Thymus (tissue), 11 donors: ENCODE measurements around the gene PALD1. TPM values are rescaled to one million over a fixed set of nuclear protein-coding genes. Genes with fewer than 3 reads are reported as not detected.

Source experiments
- DNase-seq, 9 donors: peaks; one replicate each; pipeline ENCODE4 v3.0.0-alpha.2; 2013; ENCODE audit warnings: low spot score in 9 of 9, low read depth in 6 of 9, missing footprints in 1 of 9
- H3K27ac ChIP-seq, 2 donors: one replicate each; pipeline ENCODE4 v1.5.1; 2013; ENCODE audit warnings: control low read depth in 1 of 2, low read depth in 1 of 2, low read length in 1 of 2, mild to moderate bottlenecking in 1 of 2, moderate library complexity in 1 of 2
- H3K27me3 ChIP-seq, 2 donors: one replicate each; pipeline ENCODE4 v1.5.1; 2013; ENCODE audit warnings: low read length in 1 of 2; ENCODE audit not compliant: control insufficient read depth in 2 of 2, insufficient read depth in 1 of 2
- H3K36me3 ChIP-seq, 2 donors: one replicate each; pipeline ENCODE4 v1.5.1; 2013; ENCODE audit warnings: low read length in 1 of 2, mild to moderate bottlenecking in 1 of 2, moderate library complexity in 1 of 2; ENCODE audit not compliant: control insufficient read depth in 2 of 2, insufficient read depth in 2 of 2
- H3K4me1 ChIP-seq, 2 donors: one replicate each; pipeline ENCODE4 v1.5.1; 2013; ENCODE audit warnings: low read length in 2 of 2; ENCODE audit not compliant: control insufficient read depth in 2 of 2, insufficient read depth in 2 of 2
- H3K4me3 ChIP-seq, 2 donors: one replicate each; pipeline ENCODE4 v1.5.1; 2013; ENCODE audit warnings: low read length in 2 of 2, control low read depth in 1 of 2, mild to moderate bottlenecking in 1 of 2
- H3K9me3 ChIP-seq, 2 donors: one replicate each; pipeline ENCODE4 v1.5.1; 2013; ENCODE audit warnings: low read length in 1 of 2, mild to moderate bottlenecking in 1 of 2; ENCODE audit not compliant: control insufficient read depth in 2 of 2, insufficient read depth in 1 of 2
- WGBS: extraction: QIAGEN DNeasy Blood & Tissue Kit; methylation state at CpG from one replicate; pipeline ENCODE4 v1.1.7; 2013; 5-methylcytosine and 5-hydroxymethylcytosine counted together
- polyA plus RNA-seq: library from polyadenylated mRNA; stranded (reverse); fragments of 200-250 nt; gene quantifications from one replicate; pipeline ENCODE4 v1.2.3, GENCODE V29; 2013
- total RNA-seq: library from RNA; stranded (reverse); fragments of 120-200 nt; gene quantifications from one replicate; pipeline ENCODE4 v1.2.4, GENCODE V29; 2013
- donor health status: healthy.

Gene PALD1
- total and polyA plus RNA-seq, 2 donors: 7.3 to 10.3 TPM

- no peaks in the 10 kb centered on the region for H3K9me3 ChIP-seq
- no peaks in the 10 kb centered on the region for H3K27me3 ChIP-seq
- peaks cover 0 to 9% of the 10 kb centered on the region in 2 donors for H3K4me1 ChIP-seq
- no peaks in the 10 kb centered on the region for H3K36me3 ChIP-seq
- DNase-seq: no peak
- no peak overlapping the region for H3K27ac ChIP-seq
- WGBS: 98% methylated on average over 4 of the region's 4 CpGs
- no peak overlapping the region for H3K4me3 ChIP-seq
Measured at GRCh38 chr10:70523549-70523948, 45.0 kb downstream of the PALD1 start.

- no peak overlapping the region for H3K4me3 ChIP-seq
- no peak for DNase-seq
- no peaks in the 10 kb centered on the region for H3K27me3 ChIP-seq
- no peaks in the 10 kb centered on the region for H3K36me3 ChIP-seq
- no peaks in the 10 kb centered on the region for H3K9me3 ChIP-seq
- 90% methylated on average over 4 of the region's 4 CpGs for WGBS
- H3K4me1 ChIP-seq: peaks cover 0 to 23% of the 10 kb centered on the region in 2 donors
- H3K27ac ChIP-seq: no peak overlapping the region
Measured at GRCh38 chr10:70528314-70528713, 49.7 kb downstream of the PALD1 start.

GRCh38 chr10:70528741-70529362, 50.3 kb downstream of the PALD1 start:
- no peaks in the 10 kb centered on the region for H3K36me3 ChIP-seq

GRCh38 chr10:70529848-70530247, 51.3 kb downstream of the PALD1 start:
- no peaks in the 10 kb centered on the region for H3K27me3 ChIP-seq
- H3K27ac ChIP-seq: no peak overlapping the region
- WGBS: 92% methylated on average over 8 of the region's 8 CpGs
- no peak overlapping the region for H3K4me3 ChIP-seq
- no peaks in the 10 kb centered on the region for H3K9me3 ChIP-seq
- DNase-seq: peak in 3 of 9 donors; percentile 17 to 58 (median 45)
- H3K36me3 ChIP-seq: no peaks in the 10 kb centered on the region
- H3K4me1 ChIP-seq: peaks cover 0 to 23% of the 10 kb centered on the region in 2 donors

More at GRCh38 chr10:70528741-70529362, 50.3 kb downstream of the PALD1 start:
- Histone ChIP-seq H3K4me1 (peaks cover 0 to 23% of the 10 kb centered on the region in 2 donors), H3K4me3 (no peak overlapping the region), H3K27ac (no peak overlapping the region), H3K27me3 (no peaks in the 10 kb centered on the region), H3K9me3 (no peaks in the 10 kb centered on the region)
- peak in 2 of 9 donors; percentile 32 to 42 for DNase-seq
- 90% methylated on average over 10 of the region's 10 CpGs for WGBS

- Histone ChIP-seq H3K27ac (no peak overlapping the region), H3K27me3 (no peaks in the 10 kb centered on the region), H3K36me3 (no peaks in the 10 kb centered on the region), H3K9me3 (no peaks in the 10 kb centered on the region), H3K4me1 (peaks cover 0 to 23% of the 10 kb centered on the region in 2 donors), H3K4me3 (no peak overlapping the region)
- DNase-seq: no peak
- 96% methylated on average over 6 of the region's 6 CpGs for WGBS
Measured at GRCh38 chr10:70530315-70530714, 51.7 kb downstream of the PALD1 start.

GRCh38 chr10:70532554-70533188, 54.1 kb downstream of the PALD1 start:
- DNase-seq: no peak
- no peaks in the 10 kb centered on the region for H3K36me3 ChIP-seq
- no peaks in the 10 kb centered on the region for H3K27me3 ChIP-seq
- H3K4me3 ChIP-seq: no peak overlapping the region
- peaks cover 0 to 20% of the 10 kb centered on the region in 2 donors for H3K4me1 ChIP-seq
- H3K27ac ChIP-seq: no peak overlapping the region
- 99% methylated on average over 17 of the region's 17 CpGs for WGBS
- no peaks in the 10 kb centered on the region for H3K9me3 ChIP-seq

- Histone ChIP-seq H3K9me3 (no peaks in the 10 kb centered on the region), H3K4me3 (no peak overlapping the region), H3K27me3 (no peaks in the 10 kb centered on the region), H3K36me3 (no peaks in the 10 kb centered on the region), H3K27ac (no peak overlapping the region), H3K4me1 (peaks cover 0 to 20% of the 10 kb centered on the region in 2 donors)
- 95% methylated on average over 5 of the region's 5 CpGs for WGBS
- DNase-seq: no peak
Measured at GRCh38 chr10:70533189-70533558, 54.6 kb downstream of the PALD1 start.

- Histone ChIP-seq H3K27ac (no peak overlapping the region), H3K9me3 (no peaks in the 10 kb centered on the region), H3K4me3 (no peak overlapping the region), H3K27me3 (no peaks in the 10 kb centered on the region), H3K36me3 (no peaks in the 10 kb centered on the region), H3K4me1 (peaks cover 0 to 15% of the 10 kb centered on the region in 2 donors)
- DNase-seq: no peak
- 98% methylated on average over 10 of the region's 10 CpGs for WGBS
Measured at GRCh38 chr10:70534281-70534680, 55.7 kb downstream of the PALD1 start.

- H3K36me3 ChIP-seq: no peaks in the 10 kb centered on the region
Measured at GRCh38 chr10:70535001-70535400, 56.4 kb downstream of the PALD1 start.

More at GRCh38 chr10:70535001-70535400, 56.4 kb downstream of the PALD1 start:
- no peak for DNase-seq
- H3K27ac ChIP-seq: no peak overlapping the region
- H3K4me1 ChIP-seq: peaks cover 0 to 8% of the 10 kb centered on the region in 2 donors
- no peaks in the 10 kb centered on the region for H3K27me3 ChIP-seq
- no peak overlapping the region for H3K4me3 ChIP-seq
- no peaks in the 10 kb centered on the region for H3K9me3 ChIP-seq
- 97% methylated on average over 2 of the region's 2 CpGs for WGBS
